HG03103 (cell line): Measurements from ENCODE around the gene WDR83.
"Not testable (repeated sequence)": the region's sequence is repeated elsewhere in the genome, so short reads cannot be mapped to it uniquely, and the experiment has no call there.

Experiments
- ATAC-seq: cut with Tn5 transposase; IDR thresholded peaks from one replicate; pipeline ENCODE4 v1.9.1; 2021; ENCODE audit warnings: low read depth; ENCODE audit not compliant: unreplicated experiment

Gene WDR83

GRCh38 chr19:12666265-12667048 is at the start of gene WDR83, which contains the start of gene MAN2B1:
WDR83 (plus strand) TSS chr19:12666807; CDS start chr19:12669791, 2,984 bp downstream.
MAN2B1 (minus strand) TSS chr19:12666742; CDS start chr19:12666701, 41 bp downstream.
- ATAC-seq: no peak

GRCh38 chr19:12617646-12618045 is 49.0 kb upstream of the WDR83 start:
- ATAC-seq: no peak

DNA sequence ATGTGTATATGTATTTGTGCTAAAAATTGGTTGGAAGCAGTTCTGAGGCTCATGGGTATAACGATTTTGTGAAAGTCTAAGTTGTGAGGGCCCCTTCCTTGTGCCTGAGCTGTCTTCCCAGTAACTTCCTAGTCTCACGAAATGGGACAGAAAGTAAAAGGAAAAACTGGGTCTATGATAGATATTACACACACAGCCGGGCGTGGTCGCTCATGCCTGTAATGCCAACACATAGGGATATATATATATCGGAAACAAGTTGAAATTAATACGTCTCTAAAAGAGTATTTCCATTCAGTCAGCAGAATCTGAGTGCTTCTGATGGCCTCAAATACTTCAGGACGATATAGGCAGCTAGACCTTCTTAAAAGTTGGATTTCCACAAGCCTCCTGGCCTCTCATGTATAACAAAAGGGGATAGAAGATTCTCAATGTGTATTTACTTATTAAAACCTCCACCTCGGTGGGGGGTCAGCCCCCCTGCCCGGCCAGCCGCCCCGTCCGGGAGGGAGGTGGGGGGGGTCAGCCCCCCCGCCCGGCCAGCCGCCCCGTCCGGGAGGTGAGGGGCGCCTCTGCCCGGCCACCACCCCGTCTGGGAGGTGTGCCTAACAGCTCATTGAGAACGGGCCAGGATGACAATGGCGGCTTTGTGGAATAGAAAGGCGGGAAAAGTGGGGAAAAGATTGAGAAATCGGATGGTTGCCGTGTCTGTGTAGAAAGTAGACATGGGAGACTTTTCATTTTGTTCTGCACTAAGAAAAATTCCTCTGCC is 45.2 kb upstream of the WDR83 start:
- not testable (repeated sequence) for ATAC-seq

DNA sequence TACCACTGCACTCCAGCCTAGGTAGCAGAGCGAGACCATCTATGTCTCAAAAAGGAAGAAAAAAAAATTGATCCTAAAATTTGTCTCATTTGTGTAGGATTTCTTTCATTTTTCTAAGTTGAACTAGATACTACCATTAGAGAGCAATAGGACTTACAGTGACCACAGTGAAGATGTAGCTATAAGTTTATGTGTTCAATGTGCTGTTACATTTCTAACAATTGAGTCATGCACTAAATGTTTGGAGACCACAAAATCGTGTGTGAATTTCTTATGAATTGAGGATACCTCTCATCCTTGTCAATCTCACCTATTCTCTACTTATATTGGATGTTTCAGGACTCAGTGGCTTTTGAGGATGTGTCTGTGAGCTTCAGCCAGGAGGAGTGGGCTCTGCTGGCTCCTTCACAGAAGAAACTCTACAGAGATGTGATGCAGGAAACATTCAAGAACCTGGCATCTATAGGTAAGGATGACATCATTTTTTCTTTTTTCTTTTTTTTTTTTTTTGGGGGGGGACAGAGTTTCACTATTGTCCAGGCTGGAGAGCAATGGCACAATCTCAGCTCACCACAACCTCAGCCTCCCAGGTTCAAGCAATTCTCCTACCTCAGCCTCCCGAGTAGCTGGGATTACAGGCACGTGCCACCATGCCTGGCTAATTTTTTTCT is 43.1 kb upstream of the WDR83 start:
- ATAC-seq: no peak

DNA sequence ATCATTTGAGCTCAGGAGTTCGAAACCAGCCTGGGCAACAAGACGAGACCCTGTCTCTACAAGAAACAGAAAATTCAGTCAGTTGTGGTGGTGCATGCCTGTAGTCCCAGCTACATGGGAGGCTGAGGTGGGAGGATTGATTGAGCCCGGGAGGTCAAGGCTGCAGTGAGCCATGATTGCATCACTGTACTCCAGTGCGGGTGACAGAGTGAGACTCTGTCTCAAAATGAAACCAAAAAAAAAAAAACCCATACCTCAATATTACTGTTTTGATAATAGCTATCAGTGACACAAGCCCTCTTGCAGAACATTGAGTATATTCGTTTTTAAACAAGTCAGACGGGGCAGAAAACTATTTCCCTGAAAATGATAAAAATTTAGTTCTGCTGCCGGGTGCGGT is 39.6 kb upstream of the WDR83 start:
- no peak for ATAC-seq

DNA sequence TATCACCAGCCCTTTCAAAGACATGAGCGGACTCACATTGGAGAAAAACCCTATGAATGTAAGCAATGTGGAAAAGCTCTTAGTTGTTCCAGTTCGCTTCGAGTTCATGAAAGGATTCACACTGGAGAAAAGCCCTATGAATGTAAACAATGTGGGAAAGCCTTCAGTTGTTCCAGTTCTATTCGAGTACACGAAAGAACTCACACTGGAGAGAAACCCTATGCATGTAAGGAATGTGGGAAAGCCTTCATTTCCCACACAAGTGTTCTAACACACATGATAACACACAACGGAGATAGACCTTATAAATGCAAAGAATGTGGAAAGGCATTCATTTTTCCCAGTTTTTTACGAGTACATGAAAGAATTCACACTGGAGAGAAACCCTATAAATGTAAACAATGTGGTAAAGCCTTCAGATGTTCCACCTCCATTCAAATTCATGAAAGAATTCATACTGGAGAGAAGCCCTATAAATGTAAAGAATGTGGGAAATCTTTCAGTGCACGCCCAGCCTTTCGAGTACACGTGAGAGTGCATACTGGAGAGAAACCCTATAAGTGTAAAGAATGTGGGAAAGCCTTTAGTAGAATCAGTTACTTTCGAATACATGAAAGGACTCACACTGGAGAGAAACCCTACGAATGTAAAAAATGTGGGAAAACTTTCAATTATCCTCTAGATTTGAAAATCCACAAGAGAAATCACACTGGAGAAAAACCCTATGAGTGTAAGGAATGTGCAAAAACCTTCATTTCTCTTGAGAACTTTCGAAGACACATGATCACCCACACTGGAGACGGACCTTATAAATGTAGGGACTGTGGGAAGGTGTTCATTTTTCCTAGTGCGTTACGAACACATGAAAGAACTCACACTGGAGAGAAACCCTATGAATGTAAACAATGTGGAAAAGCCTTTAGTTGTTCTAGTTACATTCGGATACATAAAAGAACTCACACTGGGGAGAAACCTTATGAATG is 38.3 kb upstream of the WDR83 start:
- ATAC-seq: no peak

GRCh38 chr19:12629215-12629614 is 37.4 kb upstream of the WDR83 start:
- no peak for ATAC-seq

- no peak for ATAC-seq
These were observed 30.0 kb upstream of the WDR83 start for GRCh38 chr19:12636631-12637030.

- no peak for ATAC-seq
These were observed 27.9 kb upstream of the WDR83 start for GRCh38 chr19:12638611-12639182.

GRCh38 chr19:12639901-12640613 is 26.6 kb upstream of the WDR83 start:
- ATAC-seq: no peak

- no peak for ATAC-seq
These were observed 25.2 kb upstream of the WDR83 start for GRCh38 chr19:12641456-12641855.

- no peak for ATAC-seq
These were observed 24.1 kb upstream of the WDR83 start for GRCh38 chr19:12642506-12642905.

DNA sequence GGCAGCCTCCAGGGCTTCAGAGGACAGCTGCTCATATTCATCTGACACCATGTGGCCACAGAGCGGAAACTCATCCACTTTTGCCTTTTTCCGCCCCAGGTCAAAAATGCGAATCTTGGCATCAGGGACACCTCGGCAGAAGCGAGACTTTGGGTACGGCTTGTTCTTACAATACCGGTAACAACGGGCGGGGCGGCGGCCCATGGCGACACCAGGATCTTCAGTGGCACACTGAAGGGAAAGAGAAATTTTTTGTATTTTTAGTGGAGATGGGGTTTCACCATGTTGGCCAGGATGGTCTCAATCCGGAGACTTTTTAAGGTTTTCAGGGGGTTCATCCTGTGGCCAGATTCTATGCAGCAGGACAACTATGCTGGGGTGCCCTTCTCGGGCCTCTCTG is 22.9 kb upstream of the WDR83 start:
- ATAC-seq: not testable (repeated sequence)

GRCh38 chr19:12646551-12646950 is 20.1 kb upstream of the WDR83 start:
- no peak for ATAC-seq

- no peak for ATAC-seq
These were observed 19.6 kb upstream of the WDR83 start for GRCh38 chr19:12647047-12647446.

GRCh38 chr19:12647490-12648071 is 19.0 kb upstream of the WDR83 start:
- ATAC-seq: no peak

DNA sequence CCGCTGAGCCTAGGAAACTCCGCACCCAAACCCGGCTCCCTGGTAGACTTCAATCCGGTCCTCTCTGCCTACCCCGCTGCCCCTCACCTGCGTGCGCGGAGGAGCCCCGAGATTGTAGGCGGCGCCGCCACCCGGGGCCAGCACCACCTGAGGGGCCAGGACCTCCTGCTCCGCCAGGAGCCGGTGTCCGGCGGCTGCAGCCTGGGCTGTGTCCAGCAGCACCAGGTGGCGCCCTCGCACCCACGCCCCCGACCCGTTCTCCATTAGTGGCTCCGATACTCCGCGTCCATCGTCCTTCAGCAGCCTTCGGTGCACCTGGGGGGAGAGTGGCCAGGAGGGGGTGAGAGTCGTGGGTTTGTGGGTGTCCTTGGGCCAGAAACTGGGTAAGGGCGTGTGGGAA is 18.5 kb upstream of the WDR83 start:
- no peak for ATAC-seq

DNA sequence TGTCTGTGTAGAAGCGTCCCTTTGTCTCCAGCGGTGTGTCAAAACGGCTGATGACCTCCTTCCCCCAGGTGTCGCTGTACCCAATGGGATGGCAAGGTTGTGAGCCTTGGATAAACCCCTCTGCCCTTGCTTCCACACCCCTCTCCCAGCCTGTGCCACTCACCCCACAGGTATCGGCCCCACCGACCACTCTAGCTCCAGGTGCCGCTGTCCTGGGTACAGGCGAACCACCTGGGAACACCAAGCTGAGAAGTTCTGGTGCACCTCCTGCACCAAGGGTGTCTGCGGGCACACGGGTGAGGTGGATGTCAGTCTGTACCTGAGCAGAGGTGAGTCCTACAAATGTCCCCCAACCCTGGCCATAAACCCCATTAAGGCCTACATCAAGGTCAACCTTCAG is 16.7 kb upstream of the WDR83 start:
- ATAC-seq: no peak

GRCh38 chr19:12652219-12652618 is 14.4 kb upstream of the WDR83 start:
- no peak for ATAC-seq
